Putamen (tissue), 1 donor: ENCODE measurements around the gene ARFRP1.
"Not testable (repeated sequence)": the region's sequence is repeated elsewhere in the genome, so short reads cannot be mapped to it uniquely, and the experiment has no call there.

ENCODE experiments used
- DNase-seq: peaks from one replicate; pipeline ENCODE4 v3.0.0-alpha.2; 2016; ENCODE audit warnings: low spot score

The ARFRP1 gene

GRCh38 chr20:63675681-63676368 is 32.0 kb downstream of the ARFRP1 start:
- no peak for DNase-seq

GRCh38 chr20:63673951-63674350 is 33.8 kb downstream of the ARFRP1 start:
- DNase-seq: no peak

GRCh38 chr20:63672666-63673065 is 35.1 kb downstream of the ARFRP1 start:
- no peak for DNase-seq

GRCh38 chr20:63671695-63672094 is 36.1 kb downstream of the ARFRP1 start:
- not testable (repeated sequence) for DNase-seq

GRCh38 chr20:63668351-63668750 is 39.4 kb downstream of the ARFRP1 start:
- no peak for DNase-seq

- no peak for DNase-seq
These were observed 39.9 kb downstream of the ARFRP1 start for GRCh38 chr20:63667858-63668257.

GRCh38 chr20:63665708-63666107 is 42.1 kb downstream of the ARFRP1 start:
- DNase-seq: no peak

- DNase-seq: no peak
These were observed 42.7 kb downstream of the ARFRP1 start for GRCh38 chr20:63664861-63665594.

GRCh38 chr20:63664143-63664851 is 43.5 kb downstream of the ARFRP1 start:
- DNase-seq: no peak

- DNase-seq: no peak
These were observed 44.3 kb downstream of the ARFRP1 start for GRCh38 chr20:63663332-63664066.

- DNase-seq: no peak
These were observed 45.0 kb downstream of the ARFRP1 start for GRCh38 chr20:63662813-63663189.

- DNase-seq: no peak
These were observed 45.6 kb downstream of the ARFRP1 start for GRCh38 chr20:63661959-63662812.

GRCh38 chr20:63661108-63661507 is 46.7 kb downstream of the ARFRP1 start:
- no peak for DNase-seq

GRCh38 chr20:63660622-63661021 is 47.2 kb downstream of the ARFRP1 start:
- DNase-seq: no peak

- not testable (repeated sequence) for DNase-seq
These were observed 47.6 kb downstream of the ARFRP1 start for GRCh38 chr20:63660174-63660573.

GRCh38 chr20:63659370-63659769 is 48.4 kb downstream of the ARFRP1 start:
- no peak for DNase-seq

- DNase-seq: no peak
These were observed 49.0 kb downstream of the ARFRP1 start for GRCh38 chr20:63658749-63659187.

GRCh38 chr20:63657937-63658748 is 49.6 kb downstream of the ARFRP1 start, which contains the start of gene RTEL1:
Gene RTEL1, plus strand, starts transcription at chr20:63658312. Its CDS starts 1,091 bp downstream, at chr20:63659403.
- peak; percentile 91 for DNase-seq

- DNase-seq: no peak
These were observed 50.4 kb downstream of the ARFRP1 start for GRCh38 chr20:63657260-63657936.

GRCh38 chr20:63656451-63656850 is 51.3 kb downstream of the ARFRP1 start:
- no peak for DNase-seq
